ENCODE measurements around the gene SAMD9L.

SAMD9L gene

GRCh38 chr7:93148144-93148543, at the start of gene SAMD9L:
Gene SAMD9L, minus strand, starts transcription at chr7:93148385. Its CDS starts 12,414 bp downstream, at chr7:93135971.
- no peak for DNase-seq

- DNase-seq, result no peak
Observed at GRCh38 chr7:93196336-93196735, 48.2 kb upstream of the SAMD9L start.

GRCh38 chr7:93194386-93194785, 46.2 kb upstream of the SAMD9L start:
- no peak for DNase-seq

- no peak for DNase-seq
Observed at GRCh38 chr7:93188870-93189634, 40.9 kb upstream of the SAMD9L start.

GRCh38 chr7:93185303-93186027, 37.3 kb upstream of the SAMD9L start:
- no peak for DNase-seq

GRCh38 chr7:93179173-93179572, 31.0 kb upstream of the SAMD9L start:
- DNase-seq, result no peak

GRCh38 chr7:93178213-93178612, 30.0 kb upstream of the SAMD9L start:
- peak; percentile 29 for DNase-seq

- DNase-seq, result no peak
Observed at GRCh38 chr7:93176992-93177580, 28.9 kb upstream of the SAMD9L start.

GRCh38 chr7:93175219-93175618, 27.0 kb upstream of the SAMD9L start:
- no peak for DNase-seq

- DNase-seq, result no peak
Observed at GRCh38 chr7:93172683-93173082, 24.5 kb upstream of the SAMD9L start.

GRCh38 chr7:93171606-93172226, 23.5 kb upstream of the SAMD9L start:
- no peak for DNase-seq

- DNase-seq, result no peak
Observed at GRCh38 chr7:93165447-93165846, 17.3 kb upstream of the SAMD9L start.

GRCh38 chr7:93164766-93165165, 16.6 kb upstream of the SAMD9L start:
- no peak for DNase-seq

GRCh38 chr7:93161181-93161762, 13.1 kb upstream of the SAMD9L start:
- DNase-seq, result no peak

- no peak for DNase-seq
Observed at GRCh38 chr7:93160410-93160809, 12.2 kb upstream of the SAMD9L start.

GRCh38 chr7:93159490-93159889, 11.3 kb upstream of the SAMD9L start:
- DNase-seq, result no peak

- DNase-seq, result no peak
Observed at GRCh38 chr7:93156884-93157283, 8.7 kb upstream of the SAMD9L start.

GRCh38 chr7:93150200-93150835, 2.1 kb upstream of the SAMD9L start:
- DNase-seq, result no peak

GRCh38 chr7:93148727-93149126, 542 bp upstream of the SAMD9L start:
- no peak for DNase-seq

GRCh38 chr7:93147363-93147762, 822 bp downstream of the SAMD9L start:
- no peak for DNase-seq

- DNase-seq, result no peak
Observed at GRCh38 chr7:93146472-93147141, 1.6 kb downstream of the SAMD9L start.

GRCh38 chr7:93146036-93146435, 2.1 kb downstream of the SAMD9L start:
- no peak for DNase-seq

Data from NCI-H526 treated with DMSO at 0.1 percent for 48 hours (cell line).